ENCODE measurements around the gene NTN3. TPM values are rescaled to one million over a fixed set of nuclear protein-coding genes. Genes with fewer than 3 reads are reported as not detected.
A peak's percentile ranks its signal among the peaks of the same experiment; 100 is the strongest.

NTN3 gene
- total RNA-seq, 1 donor from 2014 or later: 4.8 TPM

DNA sequence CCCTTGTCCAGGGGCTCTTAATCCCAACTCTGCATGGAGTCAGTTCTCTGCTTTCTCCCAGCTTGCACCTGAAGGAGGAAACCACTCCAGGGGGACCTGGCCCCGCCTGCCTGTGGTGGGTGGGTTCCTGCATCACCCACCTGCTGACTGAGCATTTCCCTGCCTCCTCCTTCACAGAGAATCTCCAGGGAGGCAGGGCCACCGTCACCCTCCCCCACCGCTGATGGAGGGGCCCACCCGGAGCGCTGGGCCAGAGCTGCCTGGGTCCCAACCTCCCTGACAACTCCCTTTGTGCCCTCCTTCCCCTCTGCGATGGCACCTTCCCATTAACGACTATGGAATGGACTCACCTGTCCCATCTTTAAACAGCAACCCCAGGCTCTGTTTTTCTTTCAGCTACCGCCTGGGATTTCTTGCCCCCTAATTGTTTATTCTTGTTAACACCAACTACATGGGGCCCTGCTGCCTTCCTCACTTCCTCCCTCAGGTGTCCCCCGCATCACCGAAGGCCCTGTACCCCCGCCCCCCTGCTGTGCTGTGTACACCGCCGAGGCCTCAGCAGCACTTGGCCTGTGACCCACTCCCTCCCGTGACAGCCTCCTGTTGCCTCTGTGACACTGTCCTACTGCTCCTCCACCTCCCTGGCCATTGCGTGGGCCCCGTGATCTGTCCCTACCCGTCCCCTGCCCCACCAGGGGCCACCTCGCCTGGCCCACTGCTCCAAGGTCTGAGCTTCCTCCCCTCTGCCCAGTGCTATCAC lies 12.0 kb upstream of the NTN3 start:
- no peak for DNase-seq (ENCODE audit: low read depth, low spot score)
- Mint-ChIP-seq H3K4me3 (peak overlapping the region; percentile 90), H3K9me3 (no peaks in the 10 kb centered on the region)

DNA sequence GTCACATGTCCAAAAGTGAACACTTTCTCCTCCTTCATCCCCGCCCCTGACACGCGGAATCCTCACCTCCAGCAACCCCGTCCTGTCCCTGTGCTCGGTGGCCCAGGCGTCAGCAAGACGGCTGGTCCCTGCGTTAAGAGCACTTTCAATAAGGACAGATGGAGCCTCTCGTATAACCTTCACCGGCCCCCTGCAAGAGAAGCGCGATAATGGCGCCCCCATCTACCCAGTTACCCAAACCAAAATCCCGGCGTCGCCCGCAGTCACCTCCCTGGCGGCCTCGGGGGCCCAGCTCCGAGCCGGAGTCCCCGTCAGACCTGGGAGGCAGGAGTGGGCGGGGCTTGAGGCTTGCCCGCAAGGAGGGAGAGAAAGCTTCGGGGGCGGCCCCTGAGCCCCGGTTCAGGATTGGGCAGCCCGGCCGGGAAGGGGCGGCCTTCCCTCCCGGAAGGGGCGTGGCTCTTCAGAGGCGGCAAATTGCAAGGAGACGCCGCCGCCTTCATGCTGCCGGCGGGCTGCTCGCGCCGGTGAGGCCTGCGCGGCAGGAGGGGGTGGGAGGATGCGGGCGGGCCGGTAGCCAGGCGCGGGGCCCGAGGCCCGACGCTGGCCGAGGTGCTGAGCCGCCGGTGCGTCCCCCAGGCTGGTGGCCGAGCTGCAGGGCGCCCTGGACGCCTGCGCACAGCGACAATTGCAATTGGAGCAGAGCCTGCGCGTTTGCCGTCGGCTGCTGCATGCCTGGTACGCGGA lies 11.3 kb upstream of the NTN3 start, which contains the start of gene TEDC2:
TSS of gene TEDC2 (plus strand) at position 463 of the 744 bp plus-strand sequence. CDS start at position 499, 36 bp downstream.
- H3K27me3 Mint-ChIP-seq (ENCODE audit: low read depth): peaks cover 3% of the 10 kb centered on the region
- DNase-seq (ENCODE audit: low read depth, low spot score): peak; percentile 97
- TF ChIP-seq, protein P1, sequence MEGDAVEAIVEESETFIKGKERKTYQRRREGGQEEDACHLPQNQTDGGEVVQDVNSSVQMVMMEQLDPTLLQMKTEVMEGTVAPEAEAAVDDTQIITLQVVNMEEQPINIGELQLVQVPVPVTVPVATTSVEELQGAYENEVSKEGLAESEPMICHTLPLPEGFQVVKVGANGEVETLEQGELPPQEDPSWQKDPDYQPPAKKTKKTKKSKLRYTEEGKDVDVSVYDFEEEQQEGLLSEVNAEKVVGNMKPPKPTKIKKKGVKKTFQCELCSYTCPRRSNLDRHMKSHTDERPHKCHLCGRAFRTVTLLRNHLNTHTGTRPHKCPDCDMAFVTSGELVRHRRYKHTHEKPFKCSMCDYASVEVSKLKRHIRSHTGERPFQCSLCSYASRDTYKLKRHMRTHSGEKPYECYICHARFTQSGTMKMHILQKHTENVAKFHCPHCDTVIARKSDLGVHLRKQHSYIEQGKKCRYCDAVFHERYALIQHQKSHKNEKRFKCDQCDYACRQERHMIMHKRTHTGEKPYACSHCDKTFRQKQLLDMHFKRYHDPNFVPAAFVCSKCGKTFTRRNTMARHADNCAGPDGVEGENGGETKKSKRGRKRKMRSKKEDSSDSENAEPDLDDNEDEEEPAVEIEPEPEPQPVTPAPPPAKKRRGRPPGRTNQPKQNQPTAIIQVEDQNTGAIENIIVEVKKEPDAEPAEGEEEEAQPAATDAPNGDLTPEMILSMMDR (conservative IDR thresholded peaks at IDR 0.05): no peak
- H3K36me3 Mint-ChIP-seq (ENCODE audit: low read depth): peaks cover 3% of the 10 kb centered on the region
- no peaks in the 10 kb centered on the region for H3K9me3 Mint-ChIP-seq
- H3K4me3 Mint-ChIP-seq: peak within 1 kb of the TSS; percentile 90
- H3K27ac Mint-ChIP-seq (ENCODE audit: unreplicated experiment): peak within 1 kb of the TSS; percentile 95
- peaks cover 12% of the 10 kb centered on the region for H3K4me1 Mint-ChIP-seq

More for the DNA sequence above, 12.0 kb upstream of the NTN3 start:
- peaks cover 12% of the 10 kb centered on the region for H3K4me1 Mint-ChIP-seq
- H3K36me3 Mint-ChIP-seq (ENCODE audit: low read depth): peaks cover 3% of the 10 kb centered on the region
- H3K27me3 Mint-ChIP-seq (ENCODE audit: low read depth): peaks cover 3% of the 10 kb centered on the region
- H3K27ac Mint-ChIP-seq (ENCODE audit: unreplicated experiment): peak overlapping the region; percentile 95
- TF ChIP-seq, protein P1 (conservative IDR thresholded peaks at IDR 0.05): no peak

DNA sequence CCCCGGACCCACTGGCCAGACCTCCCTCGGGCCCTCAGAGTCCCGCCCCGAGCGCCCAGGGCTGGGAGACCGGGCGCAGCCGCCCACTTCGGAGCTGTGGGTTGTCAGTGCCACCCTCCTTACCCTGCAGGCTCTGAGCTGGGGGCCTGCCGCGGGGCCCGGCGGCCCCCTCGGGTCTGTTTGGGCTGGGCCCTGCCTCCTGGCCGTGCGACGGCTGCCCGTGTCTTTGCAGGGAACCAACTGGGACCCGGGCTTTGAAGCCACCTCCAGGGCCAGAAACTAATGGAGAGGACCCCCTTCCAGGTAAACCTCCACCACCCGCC lies 10.7 kb upstream of the NTN3 start:
- Mint-ChIP-seq H3K36me3 (ENCODE audit: low read depth) (peaks cover 3% of the 10 kb centered on the region), H3K27ac (ENCODE audit: unreplicated experiment) (no peak overlapping the region), H3K4me1 (peaks cover 12% of the 10 kb centered on the region), H3K9me3 (no peaks in the 10 kb centered on the region), H3K27me3 (ENCODE audit: low read depth) (peaks cover 5% of the 10 kb centered on the region), H3K4me3 (peak overlapping the region; percentile 90)
- TF ChIP-seq, protein P1 (conservative IDR thresholded peaks at IDR 0.05): no peak
- DNase-seq (ENCODE audit: low read depth, low spot score): no peak

DNA sequence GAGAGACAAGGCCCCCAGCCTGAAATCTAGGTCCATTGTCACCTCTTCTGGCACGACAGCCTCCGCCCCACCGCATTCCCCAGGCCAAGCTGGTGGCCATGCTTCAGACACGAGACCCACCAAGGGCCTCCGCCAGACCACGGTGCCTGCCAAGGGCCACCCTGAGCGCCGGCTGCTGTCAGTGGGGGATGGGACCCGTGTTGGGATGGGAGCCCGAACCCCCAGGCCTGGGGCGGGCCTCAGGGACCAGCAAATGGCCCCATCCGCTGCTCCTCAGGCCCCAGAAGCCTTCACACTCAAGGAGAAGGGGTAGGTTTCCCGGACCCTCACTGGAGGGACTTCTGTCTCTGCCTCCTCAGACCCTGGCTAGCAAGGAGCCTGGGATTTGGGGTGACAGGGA lies 10.2 kb upstream of the NTN3 start:
- Mint-ChIP-seq H3K4me3 (peak overlapping the region; percentile 73), H3K9me3 (no peaks in the 10 kb centered on the region), H3K27me3 (ENCODE audit: low read depth) (peaks cover 7% of the 10 kb centered on the region), H3K36me3 (ENCODE audit: low read depth) (peaks cover 3% of the 10 kb centered on the region), H3K4me1 (peaks cover 12% of the 10 kb centered on the region), H3K27ac (ENCODE audit: unreplicated experiment) (peak overlapping the region; percentile 50)
- no peak for DNase-seq (ENCODE audit: low read depth, low spot score)
- TF ChIP-seq, protein P1 (conservative IDR thresholded peaks at IDR 0.05): no peak

DNA sequence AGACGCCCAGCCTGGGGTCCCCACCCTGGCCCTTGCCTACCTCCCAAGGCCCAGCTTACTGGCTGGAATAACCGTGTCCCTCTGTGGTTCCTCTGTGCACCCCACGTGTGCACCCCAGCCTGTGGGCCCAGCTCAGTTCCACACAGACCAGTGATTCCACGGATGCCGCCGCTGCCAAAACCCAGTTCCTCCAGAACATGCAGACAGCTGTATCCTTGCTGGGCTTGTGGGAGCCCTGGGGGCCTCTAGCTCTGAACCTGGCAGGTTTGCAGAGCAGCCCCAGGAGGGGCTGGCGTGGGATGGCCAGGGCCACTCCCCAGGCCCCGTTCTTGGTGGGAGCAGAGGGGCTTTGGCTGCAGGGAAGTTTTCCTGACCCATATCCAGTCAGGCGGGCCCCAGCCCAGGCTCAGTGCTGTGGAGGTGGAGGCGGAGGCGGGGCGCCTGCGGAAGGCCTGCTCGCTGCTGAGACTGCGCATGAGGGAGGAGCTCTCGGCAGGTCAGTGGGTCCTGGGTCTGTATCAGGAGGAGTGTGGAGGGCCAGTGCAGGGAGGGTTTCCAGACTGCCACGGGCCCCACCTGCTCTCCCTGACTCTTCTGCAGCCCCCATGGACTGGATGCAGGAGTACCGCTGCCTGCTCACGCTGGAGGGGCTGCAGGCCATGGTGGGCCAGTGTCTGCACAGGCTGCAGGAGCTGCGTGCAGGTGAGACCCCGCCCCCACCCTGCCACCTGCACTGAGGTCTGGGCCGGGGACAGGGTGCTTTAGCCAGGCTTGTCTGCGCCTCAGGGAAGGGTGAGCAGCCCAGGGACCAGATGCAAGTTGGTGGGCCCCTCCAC lies 8.8 kb upstream of the NTN3 start:
- DNase-seq (ENCODE audit: low read depth, low spot score): no peak
- Mint-ChIP-seq H3K36me3 (ENCODE audit: low read depth) (peaks cover 3% of the 10 kb centered on the region), H3K27ac (ENCODE audit: unreplicated experiment) (no peak overlapping the region), H3K9me3 (no peaks in the 10 kb centered on the region), H3K27me3 (ENCODE audit: low read depth) (peaks cover 8% of the 10 kb centered on the region), H3K4me3 (peak overlapping the region; percentile 44), H3K4me1 (peaks cover 12% of the 10 kb centered on the region)
- TF ChIP-seq, protein P1 (conservative IDR thresholded peaks at IDR 0.05): no peak

All from neural crest cell (in vitro differentiated cells).